ENCODE results near the gene CNTN6. TPM values are rescaled to one million over a fixed set of nuclear protein-coding genes. Genes with fewer than 3 reads are reported as not detected.

CNTN6 gene
- total and polyA plus RNA-seq, 11 donors: not detected

DNA sequence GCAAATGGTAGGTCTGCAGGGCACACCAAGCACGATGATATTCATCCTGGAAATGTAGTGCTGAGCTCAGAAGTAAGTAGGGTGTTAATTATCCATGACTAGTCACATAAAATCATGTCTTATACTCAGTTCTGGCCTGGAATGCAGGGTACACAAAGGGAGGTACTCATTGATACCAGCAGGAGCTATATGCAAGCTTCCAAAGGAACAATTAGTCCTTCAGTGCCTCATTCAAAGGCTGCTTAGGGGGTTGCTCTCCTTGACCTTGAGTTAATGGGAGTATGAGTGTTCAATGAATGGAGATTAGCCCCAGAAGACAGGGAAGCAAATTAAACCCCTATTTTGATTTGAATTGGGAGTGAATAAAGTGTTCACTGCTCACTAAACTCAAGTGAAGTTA, 38.3 kb downstream of the CNTN6 start:
- Histone ChIP-seq H3K4me1 (no peaks in the 10 kb centered on the region), H3K27ac (no peak overlapping the region), H3K27me3 (no peaks in the 10 kb centered on the region), H3K36me3 (no peaks in the 10 kb centered on the region), H3K4me3 (no peak overlapping the region), H3K9me3 (no peaks in the 10 kb centered on the region)
- WGBS, 4 donors: 47 to 66% (median 56%) methylated on average over 1 of the region's 1 CpG
- intact Hi-C loops (cut with DNase I): no loop called here
- ATAC-seq: no peak
- no peak for DNase-seq
- TF ChIP-seq CTCF (IDR thresholded peaks at IDR 0.05) (no peak), POLR2A (IDR thresholded peaks at IDR 0.05) (no peak)

DNA sequence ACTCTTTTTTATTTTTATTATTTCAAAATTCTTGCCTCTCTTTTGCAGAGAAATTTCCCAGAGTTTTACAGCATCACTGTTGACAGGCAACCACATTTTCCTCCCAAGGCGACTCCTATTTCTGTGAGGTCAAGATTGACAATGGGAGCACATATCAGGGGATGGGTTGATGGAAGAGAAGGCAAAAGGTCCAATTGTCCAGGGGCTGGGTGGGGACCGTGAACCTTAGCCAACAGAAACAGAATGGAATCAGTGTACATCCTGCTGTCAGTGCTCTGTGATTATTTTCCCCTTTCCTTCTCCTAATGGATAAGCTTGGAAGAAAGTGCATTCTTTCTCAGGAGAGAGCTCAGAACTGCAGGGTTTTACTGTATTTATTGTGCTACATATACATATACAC, 42.4 kb downstream of the CNTN6 start:
- no peak overlapping the region for H3K27ac ChIP-seq
- ATAC-seq: peak in 1 of 4 donors; percentile 59
- WGBS, 4 donors: 33 to 50% (median 35%) methylated on average over 2 of the region's 2 CpGs
- H3K9me3 ChIP-seq: no peaks in the 10 kb centered on the region
- peak in 1 of 5 donors; percentile 20 for DNase-seq
- no peaks in the 10 kb centered on the region for H3K27me3 ChIP-seq
- H3K4me1 ChIP-seq: no peaks in the 10 kb centered on the region
- TF ChIP-seq CTCF (IDR thresholded peaks at IDR 0.05): no peak
- TF ChIP-seq POLR2A (IDR thresholded peaks at IDR 0.05): no peak
- no peaks in the 10 kb centered on the region for H3K36me3 ChIP-seq
- intact Hi-C loops (cut with DNase I): no loop called here
- H3K4me3 ChIP-seq: no peak overlapping the region

- intact Hi-C loops (cut with DNase I): no loop called here
- Histone ChIP-seq H3K4me1 (no peaks in the 10 kb centered on the region), H3K4me3 (no peak overlapping the region), H3K9me3 (no peaks in the 10 kb centered on the region), H3K27me3 (no peaks in the 10 kb centered on the region), H3K27ac (no peak overlapping the region), H3K36me3 (no peaks in the 10 kb centered on the region)
- ATAC-seq: no peak
- TF ChIP-seq CTCF (IDR thresholded peaks at IDR 0.05) (no peak), POLR2A (IDR thresholded peaks at IDR 0.05) (no peak)
- DNase-seq: no peak
- 56 to 77% (median 64%) methylated on average over 2 of the region's 2 CpGs for WGBS, 4 donors
Measured at GRCh38 chr3:1138036-1138435, 45.2 kb downstream of the CNTN6 start.

- 0 to 33% (median 15%) methylated on average over 1 of the region's 1 CpG for WGBS, 4 donors
- TF ChIP-seq POLR2A (IDR thresholded peaks at IDR 0.05) (no peak), CTCF (IDR thresholded peaks at IDR 0.05) (no peak)
- ATAC-seq (no peak), DNase-seq (no peak)
- Histone ChIP-seq H3K27ac (no peak overlapping the region), H3K4me1 (no peaks in the 10 kb centered on the region), H3K4me3 (no peak overlapping the region), H3K36me3 (no peaks in the 10 kb centered on the region), H3K27me3 (no peaks in the 10 kb centered on the region), H3K9me3 (no peaks in the 10 kb centered on the region)
- intact Hi-C loops (cut with DNase I): no loop called here
Measured at GRCh38 chr3:1139071-1139470, 46.2 kb downstream of the CNTN6 start.
